ENCODE data around the gene REP15. TPM values are rescaled to one million over a fixed set of nuclear protein-coding genes. Genes with fewer than 3 reads are reported as not detected.
"Not testable (repeated sequence)": the region's sequence is repeated elsewhere in the genome, so short reads cannot be mapped to it uniquely, and the experiment has no call there.

The REP15 gene
- total and polyA plus RNA-seq, 12 donors = 3.2 to 10.6 (median 5.9) TPM

GRCh38 chr12:27743601-27744000 lies 47.4 kb downstream of the REP15 start:
- H3K36me3 ChIP-seq = peaks cover 0 to 77% (median 5%) of the 10 kb centered on the region in 9 donors
- H3K4me3 ChIP-seq = no peak overlapping the region
- H3K4me1 ChIP-seq = peaks cover 0 to 12% (median 0%) of the 10 kb centered on the region in 9 donors
- DNase-seq (no peak), ATAC-seq (no peak)
- WGBS, 2 donors = 96 to 99% methylated on average over 5 of the region's 5 CpGs
- no peaks in the 10 kb centered on the region for H3K9me3 ChIP-seq
- no peaks in the 10 kb centered on the region for H3K27me3 ChIP-seq
- intact Hi-C loops (cut with DNase I) = loop anchor here in 1 of 10 donors (10.0 kb wide), 1 partner anchor 71 kb away; no protein-coding TSS in a partner anchor
- H3K27ac ChIP-seq = no peak overlapping the region
- no peak for TF ChIP-seq CTCF (IDR thresholded peaks at IDR 0.05)

- not testable (repeated sequence) for ATAC-seq, H3K27ac ChIP-seq, H3K9me3 ChIP-seq, H3K4me3 ChIP-seq, H3K27me3 ChIP-seq, DNase-seq
- intact Hi-C loops (cut with DNase I) = loop anchor here in 2 of 10 donors (5.0 to 10.0 kb wide), 2 partner anchors 67 to 69 kb away; no protein-coding TSS in a partner anchor
- Histone ChIP-seq H3K4me1 (peaks cover 0 to 12% (median 0%) of the 10 kb centered on the region in 9 donors), H3K36me3 (peaks cover 0 to 61% (median 4%) of the 10 kb centered on the region in 9 donors)
- WGBS, 2 donors = 94 to 100% methylated on average over 1 of the region's 1 CpG
Measured at GRCh38 chr12:27745734-27746133, 49.5 kb downstream of the REP15 start.

Other genes with a start within 250 kb of the REP15 start
- 1 to 10 TPM in 1 of 10 donors, under 1 TPM in 2, not detected in 7; 0.36 to 1.3 (median 0.59) TPM for gene SMCO2, start 249.7 kb upstream of the REP15 start, total RNA-seq
- gene SMCO2, start 249.7 kb upstream of the REP15 start, polyA plus RNA-seq = under 1 TPM in 1 of 2 donors, not detected in 1; 0.04 TPM
- 100 to 1,000 TPM; 233 to 450 (median 325) TPM for gene PPFIBP1, start 172.2 kb upstream of the REP15 start, total RNA-seq
- 10 to 100 TPM; 22.9 to 64.7 TPM for gene PPFIBP1, start 172.2 kb upstream of the REP15 start, polyA plus RNA-seq
- gene MRPS35, start 14.4 kb downstream of the REP15 start, total RNA-seq = 10 to 100 TPM; 48.7 to 75.3 (median 65.3) TPM
- 10 to 100 TPM; 27.3 to 49.0 TPM for gene MRPS35, start 14.4 kb downstream of the REP15 start, polyA plus RNA-seq
- gene KLHL42, start 83.8 kb downstream of the REP15 start, total RNA-seq = 10 to 100 TPM in 1 of 10 donors, 1 to 10 TPM in 9; 4.6 to 10.9 (median 6.7) TPM
- gene KLHL42, start 83.8 kb downstream of the REP15 start, polyA plus RNA-seq = 1 to 10 TPM; 4.0 to 6.3 TPM
- gene MANSC4, start 83.8 kb downstream of the REP15 start, total RNA-seq = not detected
- gene MANSC4, start 83.8 kb downstream of the REP15 start, polyA plus RNA-seq = not detected